COLO668 (cell line): ENCODE measurements around the gene NEIL1.
A peak's percentile ranks its signal among the peaks of the same experiment; 100 is the strongest.
"Not testable (repeated sequence)": the region's sequence is repeated elsewhere in the genome, so short reads cannot be mapped to it uniquely, and the experiment has no call there.

Experiments used
- DNase-seq: peaks from one replicate; lab custom pipeline; 2025; ENCODE audit not compliant: unreplicated experiment; lab: John Stamatoyannopoulos, UW

The NEIL1 gene

GRCh38 chr15:75346796-75347221 is at the start of gene NEIL1:
Gene NEIL1 (plus strand): TSS chr15:75347039. CDS start chr15:75348906, 1,867 bp downstream.
- no peak for DNase-seq

- not testable (repeated sequence) for DNase-seq
Measured at GRCh38 chr15:75298541-75299310, 48.1 kb upstream of the NEIL1 start.

GRCh38 chr15:75299311-75299688 is 47.5 kb upstream of the NEIL1 start:
- not testable (repeated sequence) for DNase-seq

- not testable (repeated sequence) for DNase-seq
Measured at GRCh38 chr15:75300026-75300425, 46.8 kb upstream of the NEIL1 start.

- no peak for DNase-seq
Measured at GRCh38 chr15:75302318-75302717, 44.5 kb upstream of the NEIL1 start.

GRCh38 chr15:75302753-75303152 is 44.1 kb upstream of the NEIL1 start:
- DNase-seq: not testable (repeated sequence)

- DNase-seq: no peak
Measured at GRCh38 chr15:75306188-75306587, 40.7 kb upstream of the NEIL1 start.

GRCh38 chr15:75307778-75308390 is 39.0 kb upstream of the NEIL1 start:
- DNase-seq: peak; percentile 61

GRCh38 chr15:75309711-75310110 is 37.1 kb upstream of the NEIL1 start:
- no peak for DNase-seq

- not testable (repeated sequence) for DNase-seq
Measured at GRCh38 chr15:75312548-75312947, 34.3 kb upstream of the NEIL1 start.

- DNase-seq: no peak
Measured at GRCh38 chr15:75313116-75313845, 33.6 kb upstream of the NEIL1 start.

GRCh38 chr15:75314552-75315290 is 32.1 kb upstream of the NEIL1 start:
- DNase-seq: no peak

- not testable (repeated sequence) for DNase-seq
Measured at GRCh38 chr15:75319231-75319897, 27.5 kb upstream of the NEIL1 start.

GRCh38 chr15:75321711-75322110 is 25.1 kb upstream of the NEIL1 start:
- DNase-seq: no peak

GRCh38 chr15:75325922-75326321 is 20.9 kb upstream of the NEIL1 start:
- DNase-seq: no peak

GRCh38 chr15:75327005-75327404 is 19.8 kb upstream of the NEIL1 start:
- DNase-seq: no peak

GRCh38 chr15:75327491-75327890 is 19.3 kb upstream of the NEIL1 start:
- no peak for DNase-seq

- no peak for DNase-seq
Measured at GRCh38 chr15:75328493-75329314, 18.1 kb upstream of the NEIL1 start.

- DNase-seq: no peak
Measured at GRCh38 chr15:75329571-75329970, 17.3 kb upstream of the NEIL1 start.

GRCh38 chr15:75332093-75332492 is 14.7 kb upstream of the NEIL1 start:
- not testable (repeated sequence) for DNase-seq
